ENCODE results near the gene CELA2B. TPM values are rescaled to one million over a fixed set of nuclear protein-coding genes. Genes with fewer than 3 reads are reported as not detected.

CELA2B gene
- total and polyA plus RNA-seq, 10 of the 15 experiments (the other 5 are each of a cell fraction or from before 2014, with no cell fraction given) = not detected

DNA sequence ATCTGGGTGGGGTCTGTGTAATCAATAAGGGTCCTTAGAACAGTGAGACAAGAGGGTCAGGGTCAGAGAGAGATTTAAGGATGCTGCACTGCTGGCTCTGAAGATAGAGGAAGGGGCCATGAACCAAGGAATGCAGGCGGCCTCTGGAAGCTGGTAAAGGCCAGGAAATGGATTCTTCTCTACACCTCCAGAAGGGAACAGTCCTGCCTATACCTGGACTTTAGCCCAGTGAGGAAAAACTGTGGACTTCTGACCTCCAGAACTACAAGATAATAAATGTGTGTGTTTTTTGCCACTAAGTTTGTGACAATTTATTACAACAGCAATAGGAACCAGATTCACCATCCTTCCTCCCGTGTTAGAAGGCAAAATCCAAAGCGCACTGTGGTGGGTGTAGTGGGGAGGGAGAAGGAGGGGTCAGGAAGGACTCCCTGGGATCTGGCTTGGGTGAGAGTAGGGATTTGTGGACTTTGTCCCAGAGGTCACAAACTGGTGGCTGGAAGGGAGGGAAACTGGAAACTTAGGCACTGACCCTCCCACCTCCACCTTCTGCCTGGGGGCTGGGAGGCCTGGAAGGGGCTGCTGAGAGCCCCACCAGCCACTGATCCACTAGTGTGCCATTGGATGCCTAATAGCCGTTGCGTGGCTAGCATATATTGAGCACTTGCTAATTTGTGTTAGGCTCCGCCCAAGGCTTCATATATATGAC is 24.7 kb upstream of the CELA2B start:
- ATAC-seq (no peak), FAIRE-seq (no peak), DNase-seq (ENCODE audit: low read depth, low spot score) (no peak)
- ChIA-PET POLR2A (interaction anchor here (0.6 kb wide), 1 partner anchor 170 kb away, joined by 6 read pairs; no protein-coding TSS in a partner anchor), SMC1A (ENCODE audit: uncharacterized antibody, unreplicated experiment) (no interaction called here), CTCF (no interaction called here), RAD21 (ENCODE audit: unreplicated experiment) (no interaction called here)
- BruUV-seq (replicated peaks) = no TSS peak
- Histone ChIP-seq H3K9ac (ENCODE audit: control insufficient read depth, insufficient read depth, low read length) (no peak overlapping the region), H2AFZ (ENCODE audit: control insufficient read depth, low read depth, low read length) (no peak overlapping the region), H3K27ac (ENCODE audit: control insufficient read depth, insufficient read depth) (no peak overlapping the region), H3K27me3 (replicated peaks in 1 of 2; ENCODE audit: control insufficient read depth in 2 of 2, insufficient read depth in 2 of 2, low read length in 1 of 2) (no peaks in the 10 kb centered on the region), H3K9me3 (replicated peaks; ENCODE audit: control insufficient read depth, insufficient read depth, low read length) (no peaks in the 10 kb centered on the region; the same call in 2 of the 3 replicates), H4K20me1 (ENCODE audit: control insufficient read depth, insufficient read depth) (no peaks in the 10 kb centered on the region), H3K36me3 (ENCODE audit: control insufficient read depth in 2 of 2, insufficient read depth in 2 of 2, low read length in 1 of 2) (no peaks in the 10 kb centered on the region), H3K79me2 (ENCODE audit: control insufficient read depth, insufficient read depth, low read length) (no peaks in the 10 kb centered on the region), H3K4me3 (no peak overlapping the region), H3K4me1 (ENCODE audit: control insufficient read depth, insufficient read depth, low read length) (peaks cover 4% of the 10 kb centered on the region), H3K4me2 (ENCODE audit: control insufficient read depth, insufficient read depth) (no peak overlapping the region)
- WGBS (ENCODE audit: insufficient coverage, insufficient replicate concordance, low lambda C conversion rate, missing lambda C conversion rate) = 41% methylated on average over 6 of the region's 6 CpGs
- intact Hi-C loops (cut with micrococcal nuclease; ENCODE audit: unreplicated experiment) = no loop called here
- no peak for TF ChIP-seq PAX5 (IDR thresholded peaks at IDR 0.05; ENCODE audit: borderline replicate concordance, low read depth, low read length)
- no peak for TF ChIP-seq EED (IDR thresholded peaks at IDR 0.05; ENCODE audit: low read depth)
- no peak for TF ChIP-seq TCF12 (IDR thresholded peaks at IDR 0.05; ENCODE audit: low read depth, low read length)
- TF ChIP-seq BACH1 (IDR thresholded peaks at IDR 0.05; ENCODE audit: borderline replicate concordance) = no peak
- TF ChIP-seq TCF7 (IDR thresholded peaks at IDR 0.05; ENCODE audit: borderline replicate concordance) = no peak
- no peak for TF ChIP-seq GABPA (IDR thresholded peaks at IDR 0.05; ENCODE audit: low read depth)
- no peak for TF ChIP-seq PML (IDR thresholded peaks at IDR 0.05; ENCODE audit: low read length)
- TF ChIP-seq FOXK2 (IDR thresholded peaks at IDR 0.05) = no peak
- TF ChIP-seq, protein P1, sequence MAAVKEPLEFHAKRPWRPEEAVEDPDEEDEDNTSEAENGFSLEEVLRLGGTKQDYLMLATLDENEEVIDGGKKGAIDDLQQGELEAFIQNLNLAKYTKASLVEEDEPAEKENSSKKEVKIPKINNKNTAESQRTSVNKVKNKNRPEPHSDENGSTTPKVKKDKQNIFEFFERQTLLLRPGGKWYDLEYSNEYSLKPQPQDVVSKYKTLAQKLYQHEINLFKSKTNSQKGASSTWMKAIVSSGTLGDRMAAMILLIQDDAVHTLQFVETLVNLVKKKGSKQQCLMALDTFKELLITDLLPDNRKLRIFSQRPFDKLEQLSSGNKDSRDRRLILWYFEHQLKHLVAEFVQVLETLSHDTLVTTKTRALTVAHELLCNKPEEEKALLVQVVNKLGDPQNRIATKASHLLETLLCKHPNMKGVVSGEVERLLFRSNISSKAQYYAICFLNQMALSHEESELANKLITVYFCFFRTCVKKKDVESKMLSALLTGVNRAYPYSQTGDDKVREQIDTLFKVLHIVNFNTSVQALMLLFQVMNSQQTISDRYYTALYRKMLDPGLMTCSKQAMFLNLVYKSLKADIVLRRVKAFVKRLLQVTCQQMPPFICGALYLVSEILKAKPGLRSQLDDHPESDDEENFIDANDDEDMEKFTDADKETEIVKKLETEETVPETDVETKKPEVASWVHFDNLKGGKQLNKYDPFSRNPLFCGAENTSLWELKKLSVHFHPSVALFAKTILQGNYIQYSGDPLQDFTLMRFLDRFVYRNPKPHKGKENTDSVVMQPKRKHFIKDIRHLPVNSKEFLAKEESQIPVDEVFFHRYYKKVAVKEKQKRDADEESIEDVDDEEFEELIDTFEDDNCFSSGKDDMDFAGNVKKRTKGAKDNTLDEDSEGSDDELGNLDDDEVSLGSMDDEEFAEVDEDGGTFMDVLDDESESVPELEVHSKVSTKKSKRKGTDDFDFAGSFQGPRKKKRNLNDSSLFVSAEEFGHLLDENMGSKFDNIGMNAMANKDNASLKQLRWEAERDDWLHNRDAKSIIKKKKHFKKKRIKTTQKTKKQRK (IDR thresholded peaks at IDR 0.05; ENCODE audit: low read depth, low read length) = no peak
- TF ChIP-seq YY1 (IDR thresholded peaks at IDR 0.05; ENCODE audit: low read depth, low read length) = no peak
- in situ Hi-C loops (cut with MboI) = no loop called here

Measured in GM12878 (cell line).